Testis (tissue), 3 donors: ENCODE results near the gene EXD3. TPM values are rescaled to one million over a fixed set of nuclear protein-coding genes. Genes with fewer than 3 reads are reported as not detected.

Experiments used
- DNase-seq: peaks from one replicate; pipeline ENCODE4 v3.0.0-alpha.2; 2019
- H3K27ac ChIP-seq, 2 donors: fragments of 200-600 bp; sonication (generic); one replicate each; pipeline ENCODE4 v1.5.1; 2019
- H3K27me3 ChIP-seq: fragments of 200-600 bp; sonication (generic); one replicate; pipeline ENCODE4 v1.5.1; 2019
- H3K36me3 ChIP-seq: fragments of 200-600 bp; sonication (generic); one replicate; pipeline ENCODE4 v1.5.1; 2017; ENCODE audit warnings: low read depth; ENCODE audit errors: missing control alignments
- H3K4me1 ChIP-seq: fragments of 200-600 bp; sonication (generic); one replicate; pipeline ENCODE4 v1.5.1; 2019
- H3K4me3 ChIP-seq, 2 donors: fragments of 200-600 bp; sonication (generic); one replicate each; pipeline ENCODE4 v1.5.1; 2017 to 2019
- H3K9me3 ChIP-seq: fragments of 200-600 bp; sonication (generic); one replicate; pipeline ENCODE4 v1.5.1; 2017
- POLR2A ChIP-seq: fragments of 450-650 bp; IDR thresholded peaks from one replicate; pipeline ENCODE4 v1.6.1; 2017; ENCODE audit warnings: antibody characterized with exemption, mild to moderate bottlenecking, moderate library complexity
- WGBS, 2 donors: methylation state at CpG; one replicate each; pipeline ENCODE4 v1.1.5; 2018; 5-methylcytosine and 5-hydroxymethylcytosine counted together
- intact Hi-C: fragments of 100-400 bp; cut with DNase I; formaldehyde crosslinking; loops from one replicate; pipeline ENCODE4 v1.15.1; 2023; ENCODE audit warnings: low total_unique reads
- polyA plus RNA-seq: library from polyadenylated mRNA; stranded (reverse); fragments of 350-450 nt; fragmentation: Illumina TruSeq; extraction: RNeasy Lipid Tissue Mini Kit (QIAGEN cat#74804); gene quantifications from one replicate; pipeline ENCODE4 v1.2.3, GENCODE V29; 2014; ENCODE audit warnings: low read depth, low replicate concordance; ENCODE audit not compliant: insufficient read depth
- total RNA-seq, 2 donors: library from RNA; depleted of rRNA; stranded (reverse); fragments of >200 nt; gene quantifications; one replicate each; pipeline ENCODE4 v1.2.3, GENCODE V29; 2016
- TF ChIP-seq, protein P1 (sequence below), 3 experiments: fragments of 450-650 bp in 2 of 3; fragments of 200-600 bp in 1 of 3; sonication (generic) in 1 of 3; IDR thresholded peaks; one replicate each; pipeline ENCODE4 v1.5.1; 2016 to 2019; ENCODE audit warnings: antibody characterized with exemption in 3 of 3, mild to moderate bottlenecking in 2 of 3, moderate library complexity in 1 of 3

Gene EXD3
- total and polyA plus RNA-seq, 3 donors from 2014 or later = 8.9 to 24.5 (median 15.5) TPM

DNA sequence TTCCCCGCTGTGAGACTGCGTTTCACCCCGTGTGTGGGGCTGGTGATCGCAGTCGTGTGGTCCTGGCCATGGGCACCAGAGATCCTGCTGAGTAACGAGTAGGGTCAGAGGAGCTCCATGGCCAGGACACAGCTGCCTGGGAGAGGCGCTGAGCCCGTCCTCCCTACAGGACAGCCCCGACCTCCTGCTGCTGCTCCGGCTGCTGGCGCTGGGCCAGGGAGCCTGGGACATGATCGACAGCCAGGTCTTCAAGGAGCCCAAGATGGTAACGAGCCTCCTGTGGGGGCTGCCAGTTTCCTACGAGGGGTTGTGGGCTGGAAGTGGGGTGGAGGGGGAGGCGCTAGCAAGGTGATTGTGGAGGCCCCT, 156.8 kb downstream of the EXD3 start:
- Histone ChIP-seq H3K36me3 (no peaks in the 10 kb centered on the region), H3K4me3 (no peak overlapping the region), H3K27me3 (no peaks in the 10 kb centered on the region), H3K4me1 (peaks cover 10% of the 10 kb centered on the region), H3K27ac (no peak overlapping the region), H3K9me3 (no peaks in the 10 kb centered on the region)
- DNase-seq = no peak
- intact Hi-C loops = no loop called here
- 87 to 90% methylated on average over 7 to 15 of the region's 15 CpGs for WGBS, 2 donors
- TF ChIP-seq, protein P1, sequence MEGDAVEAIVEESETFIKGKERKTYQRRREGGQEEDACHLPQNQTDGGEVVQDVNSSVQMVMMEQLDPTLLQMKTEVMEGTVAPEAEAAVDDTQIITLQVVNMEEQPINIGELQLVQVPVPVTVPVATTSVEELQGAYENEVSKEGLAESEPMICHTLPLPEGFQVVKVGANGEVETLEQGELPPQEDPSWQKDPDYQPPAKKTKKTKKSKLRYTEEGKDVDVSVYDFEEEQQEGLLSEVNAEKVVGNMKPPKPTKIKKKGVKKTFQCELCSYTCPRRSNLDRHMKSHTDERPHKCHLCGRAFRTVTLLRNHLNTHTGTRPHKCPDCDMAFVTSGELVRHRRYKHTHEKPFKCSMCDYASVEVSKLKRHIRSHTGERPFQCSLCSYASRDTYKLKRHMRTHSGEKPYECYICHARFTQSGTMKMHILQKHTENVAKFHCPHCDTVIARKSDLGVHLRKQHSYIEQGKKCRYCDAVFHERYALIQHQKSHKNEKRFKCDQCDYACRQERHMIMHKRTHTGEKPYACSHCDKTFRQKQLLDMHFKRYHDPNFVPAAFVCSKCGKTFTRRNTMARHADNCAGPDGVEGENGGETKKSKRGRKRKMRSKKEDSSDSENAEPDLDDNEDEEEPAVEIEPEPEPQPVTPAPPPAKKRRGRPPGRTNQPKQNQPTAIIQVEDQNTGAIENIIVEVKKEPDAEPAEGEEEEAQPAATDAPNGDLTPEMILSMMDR (IDR thresholded peaks at IDR 0.05) = no peak
- no peak for TF ChIP-seq POLR2A

DNA sequence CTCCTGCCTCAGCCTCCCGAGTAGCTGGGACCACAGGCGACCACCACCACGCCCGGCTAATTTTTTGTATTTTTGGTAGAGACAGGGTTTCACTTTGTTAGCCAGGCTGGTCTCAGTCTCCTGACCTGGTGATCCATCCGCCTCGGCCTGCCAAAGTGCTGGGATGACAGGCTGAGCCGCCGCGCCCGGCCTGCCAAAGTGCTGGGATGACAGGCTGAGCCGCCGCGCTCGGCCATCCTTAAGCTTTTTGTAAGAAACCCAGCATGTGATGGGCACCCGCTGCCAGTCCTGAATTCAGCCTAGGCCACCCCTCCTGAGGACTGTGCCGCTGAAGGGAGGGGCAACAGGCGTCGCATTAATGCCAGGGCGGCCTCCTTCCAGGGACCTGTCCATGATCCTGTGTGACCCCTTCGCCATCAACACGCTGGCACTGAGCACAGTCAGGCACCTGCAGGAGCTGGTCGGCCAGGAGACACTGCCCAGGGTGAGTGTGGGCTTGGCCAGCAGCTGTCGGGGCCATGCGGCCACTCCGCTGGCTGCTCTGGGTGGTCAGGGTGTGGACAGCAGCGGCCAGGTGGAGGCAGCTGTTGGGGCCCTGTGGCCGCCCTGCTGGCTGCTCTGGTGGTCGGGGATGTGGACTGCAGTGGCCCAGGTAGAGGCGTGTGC, 157.3 kb downstream of the EXD3 start:
- no peak overlapping the region for H3K4me3 ChIP-seq
- no peaks in the 10 kb centered on the region for H3K9me3 ChIP-seq
- intact Hi-C loops = no loop called here
- no peak overlapping the region for H3K27ac ChIP-seq
- TF ChIP-seq POLR2A = no peak
- TF ChIP-seq, protein P1 (IDR thresholded peaks at IDR 0.05) = no peak
- H3K27me3 ChIP-seq = no peaks in the 10 kb centered on the region
- H3K4me1 ChIP-seq = peaks cover 10% of the 10 kb centered on the region
- H3K36me3 ChIP-seq = no peaks in the 10 kb centered on the region
- 83 to 92% methylated on average over 10 to 29 of the region's 29 CpGs for WGBS, 2 donors
- DNase-seq = no peak

DNA sequence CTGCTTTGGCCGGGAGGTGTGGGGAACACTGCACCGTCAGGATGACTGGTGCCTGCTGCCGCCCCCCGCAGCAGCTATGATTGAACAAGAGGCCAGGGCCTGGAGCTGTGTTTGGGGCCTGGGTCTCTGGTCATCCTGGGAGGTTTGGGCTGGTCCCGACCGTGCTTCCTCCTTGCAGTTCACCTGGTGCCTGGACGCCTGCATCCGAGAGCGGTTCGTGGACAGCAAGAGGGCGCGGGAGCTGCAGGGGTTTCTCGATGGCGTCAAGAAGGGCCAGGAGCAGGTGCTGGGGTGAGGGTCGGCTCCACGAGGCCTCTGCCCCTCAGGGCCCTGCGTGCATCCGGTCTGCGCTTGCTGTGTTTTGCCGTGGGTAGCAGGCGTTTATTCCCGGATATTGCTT, 158.9 kb downstream of the EXD3 start:
- Histone ChIP-seq H3K27me3 (no peaks in the 10 kb centered on the region), H3K4me3 (no peak overlapping the region), H3K27ac (no peak overlapping the region), H3K36me3 (no peaks in the 10 kb centered on the region), H3K9me3 (no peaks in the 10 kb centered on the region), H3K4me1 (peaks cover 4% of the 10 kb centered on the region)
- WGBS, 2 donors = 91 to 96% methylated on average over 9 to 22 of the region's 22 CpGs
- TF ChIP-seq POLR2A = no peak
- TF ChIP-seq, protein P1 (IDR thresholded peaks at IDR 0.05) = no peak
- DNase-seq = no peak
- intact Hi-C loops = no loop called here

DNA sequence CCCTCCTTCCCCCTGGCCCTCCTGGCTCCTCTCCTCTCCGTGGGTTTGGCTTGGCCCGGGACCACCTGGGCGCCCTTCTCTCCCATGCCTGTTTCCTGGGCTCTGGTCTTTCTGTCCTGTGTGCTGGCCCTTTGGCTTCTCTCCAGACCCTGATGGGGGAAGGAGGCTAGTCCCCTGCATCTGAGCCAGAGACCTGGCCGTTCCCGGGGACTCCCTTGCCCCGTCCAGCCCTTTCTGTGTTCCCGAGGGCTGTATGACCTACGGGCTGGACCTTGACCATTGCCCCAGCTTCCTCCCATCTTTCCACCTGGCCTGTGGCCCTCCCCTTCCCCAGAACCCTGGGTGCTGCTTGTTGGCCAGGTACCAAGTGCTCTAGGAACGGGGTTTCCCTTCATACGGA, 159.5 kb downstream of the EXD3 start:
- no peak for DNase-seq
- no peaks in the 10 kb centered on the region for H3K4me1 ChIP-seq
- no peaks in the 10 kb centered on the region for H3K36me3 ChIP-seq
- WGBS, 2 donors = 74 to 85% methylated on average over 8 to 10 of the region's 10 CpGs
- intact Hi-C loops = no loop called here
- TF ChIP-seq POLR2A = no peak
- TF ChIP-seq, protein P1 (IDR thresholded peaks at IDR 0.05) = no peak
- H3K27ac ChIP-seq = no peak overlapping the region
- no peak overlapping the region for H3K4me3 ChIP-seq
- H3K27me3 ChIP-seq = no peaks in the 10 kb centered on the region
- H3K9me3 ChIP-seq = no peaks in the 10 kb centered on the region

DNA sequence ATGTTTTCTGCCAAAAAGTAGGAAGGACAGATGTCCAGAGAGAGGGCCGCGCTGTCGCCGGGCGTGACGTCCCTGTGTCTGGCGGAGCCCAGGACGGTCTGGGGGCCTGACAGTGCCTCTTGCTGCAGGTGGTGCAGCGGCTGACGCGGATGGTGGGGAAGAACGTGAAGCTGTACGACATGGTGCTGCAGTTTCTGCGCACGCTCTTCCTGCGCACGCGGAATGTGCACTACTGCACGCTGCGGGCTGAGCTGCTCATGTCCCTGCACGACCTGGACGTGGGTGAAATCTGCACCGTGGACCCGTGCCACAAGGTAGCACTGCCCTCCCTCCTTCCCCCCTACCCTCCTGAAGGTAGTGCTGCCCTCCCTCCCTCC, 160.1 kb downstream of the EXD3 start:
- H3K4me3 ChIP-seq = no peak overlapping the region
- H3K27ac ChIP-seq = no peak overlapping the region
- no peak for DNase-seq
- WGBS, 2 donors = 85 to 89% methylated on average over 23 to 24 of the region's 24 CpGs
- H3K36me3 ChIP-seq = no peaks in the 10 kb centered on the region
- no peaks in the 10 kb centered on the region for H3K27me3 ChIP-seq
- H3K4me1 ChIP-seq = no peaks in the 10 kb centered on the region
- no peaks in the 10 kb centered on the region for H3K9me3 ChIP-seq
- intact Hi-C loops = no loop called here
- TF ChIP-seq, protein P1 (IDR thresholded peaks at IDR 0.05) = no peak
- TF ChIP-seq POLR2A = no peak
